GM19463 (cell line): Measurements from ENCODE around the gene LHX4.

ENCODE experiments used
- ATAC-seq: cut with Tn5 transposase; IDR thresholded peaks from one replicate; pipeline ENCODE4 v1.9.1; 2021; ENCODE audit warnings: mild to moderate bottlenecking, moderate library complexity; ENCODE audit not compliant: unreplicated experiment

LHX4 gene

DNA sequence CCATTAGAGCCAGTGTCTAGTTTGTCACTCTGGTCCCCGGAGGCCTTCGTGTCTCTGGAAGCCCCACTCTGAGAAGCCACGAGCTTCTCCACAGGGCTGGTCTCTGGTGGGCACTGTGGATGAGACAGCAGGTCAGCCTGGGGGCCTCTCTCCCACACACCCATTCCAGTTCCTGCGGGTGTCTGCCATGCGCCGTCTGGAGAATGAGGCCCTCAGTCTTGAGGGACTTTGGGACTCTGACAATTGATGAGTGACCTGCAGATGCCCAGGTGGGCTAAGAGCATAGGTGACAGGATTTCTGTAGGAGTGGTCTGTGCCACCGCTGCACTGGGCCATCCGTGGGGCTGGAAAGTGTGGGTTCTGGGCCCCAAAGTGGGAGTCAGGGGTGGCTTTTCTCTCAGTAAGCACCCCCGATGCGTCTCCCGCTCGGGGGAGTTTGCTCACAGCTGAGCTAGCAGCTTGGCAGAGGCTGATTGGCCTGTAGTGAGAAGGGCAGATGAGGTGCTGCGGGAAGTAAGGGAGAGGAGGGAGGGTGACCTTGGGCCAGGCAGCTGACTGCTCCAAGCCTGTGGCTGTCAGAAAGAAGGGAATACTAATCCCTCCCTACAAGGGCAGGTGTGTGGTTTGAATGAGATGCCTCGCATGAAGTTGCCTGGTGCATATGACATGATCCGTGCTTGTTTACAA is 26.4 kb downstream of the LHX4 start:
- no peak for ATAC-seq

DNA sequence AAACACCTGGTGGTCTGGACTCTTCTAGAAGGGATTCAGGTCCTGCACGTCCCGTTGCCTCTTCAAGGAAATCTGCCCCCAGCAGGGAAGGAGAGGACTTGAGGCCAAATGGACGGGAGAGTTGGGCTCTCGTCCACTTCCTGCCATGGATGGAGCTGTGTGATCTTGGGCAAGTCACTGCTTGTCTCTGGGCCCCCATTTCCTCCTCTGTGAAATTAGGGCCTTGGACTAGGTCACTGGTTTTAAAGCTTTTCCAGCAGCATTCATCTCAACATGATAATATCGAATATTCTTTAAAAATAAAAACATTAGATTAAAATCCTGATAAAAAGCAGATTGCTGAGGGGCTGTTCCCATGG is 26.9 kb downstream of the LHX4 start:
- no peak for ATAC-seq

DNA sequence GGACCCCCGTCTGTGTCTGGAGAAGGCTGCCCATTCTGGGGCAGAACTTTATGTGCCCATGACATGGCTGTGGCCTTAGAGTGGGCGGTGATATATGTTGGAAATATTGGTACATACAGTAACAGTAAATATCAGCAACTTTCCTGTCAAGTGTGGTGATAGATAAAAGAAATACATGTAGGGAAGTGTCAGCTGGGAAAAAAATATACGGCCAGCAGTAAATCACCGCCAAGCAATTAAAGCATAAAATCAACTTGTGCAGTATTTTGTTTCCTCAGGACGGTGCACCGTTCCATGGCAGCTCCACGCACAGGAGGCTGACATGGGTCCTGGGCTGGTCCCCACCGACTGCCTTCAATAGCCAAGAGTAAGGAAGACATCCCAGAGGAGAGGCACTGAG is 27.4 kb downstream of the LHX4 start:
- no peak for ATAC-seq

DNA sequence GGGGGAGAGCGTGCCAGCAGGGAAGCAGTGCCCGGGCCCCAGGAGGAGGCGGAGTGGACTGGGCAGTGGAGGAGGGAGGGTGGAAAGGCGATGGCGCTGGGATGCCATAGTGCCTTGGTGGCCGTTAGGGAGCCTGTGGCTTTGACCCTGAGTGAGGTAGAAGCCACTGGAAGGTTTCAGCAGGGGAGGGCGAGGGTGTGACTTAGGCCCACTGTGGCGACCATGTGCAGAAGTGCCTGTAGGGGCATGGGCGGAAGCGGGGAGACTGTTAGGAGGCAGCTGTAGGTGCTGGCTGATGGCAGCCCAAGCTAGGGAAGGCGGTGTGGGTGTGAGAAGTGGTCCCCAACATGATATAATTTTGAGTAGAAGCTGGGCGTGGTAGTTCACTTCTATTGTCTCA is 28.2 kb downstream of the LHX4 start:
- no peak for ATAC-seq

DNA sequence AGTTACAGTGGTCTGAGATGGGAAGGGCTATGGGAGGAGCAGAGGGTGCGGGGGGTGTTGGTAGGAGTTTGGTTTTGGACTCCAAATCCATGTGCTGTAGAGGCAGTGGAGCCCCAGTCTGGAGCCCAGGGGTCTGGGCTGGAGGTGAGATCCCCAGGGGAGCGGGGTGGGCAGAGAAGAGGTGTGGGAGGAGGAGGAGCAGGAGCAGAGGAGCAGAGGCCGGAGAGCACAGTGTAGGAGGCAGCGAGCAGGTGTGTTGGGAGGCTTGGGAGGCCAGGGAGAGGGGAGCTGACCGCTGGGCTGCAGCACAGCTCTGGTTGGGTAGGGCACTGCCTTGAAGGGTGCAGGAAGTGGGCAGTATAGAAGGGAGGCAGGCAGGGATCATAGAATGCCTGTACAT is 28.9 kb downstream of the LHX4 start:
- ATAC-seq = no peak

DNA sequence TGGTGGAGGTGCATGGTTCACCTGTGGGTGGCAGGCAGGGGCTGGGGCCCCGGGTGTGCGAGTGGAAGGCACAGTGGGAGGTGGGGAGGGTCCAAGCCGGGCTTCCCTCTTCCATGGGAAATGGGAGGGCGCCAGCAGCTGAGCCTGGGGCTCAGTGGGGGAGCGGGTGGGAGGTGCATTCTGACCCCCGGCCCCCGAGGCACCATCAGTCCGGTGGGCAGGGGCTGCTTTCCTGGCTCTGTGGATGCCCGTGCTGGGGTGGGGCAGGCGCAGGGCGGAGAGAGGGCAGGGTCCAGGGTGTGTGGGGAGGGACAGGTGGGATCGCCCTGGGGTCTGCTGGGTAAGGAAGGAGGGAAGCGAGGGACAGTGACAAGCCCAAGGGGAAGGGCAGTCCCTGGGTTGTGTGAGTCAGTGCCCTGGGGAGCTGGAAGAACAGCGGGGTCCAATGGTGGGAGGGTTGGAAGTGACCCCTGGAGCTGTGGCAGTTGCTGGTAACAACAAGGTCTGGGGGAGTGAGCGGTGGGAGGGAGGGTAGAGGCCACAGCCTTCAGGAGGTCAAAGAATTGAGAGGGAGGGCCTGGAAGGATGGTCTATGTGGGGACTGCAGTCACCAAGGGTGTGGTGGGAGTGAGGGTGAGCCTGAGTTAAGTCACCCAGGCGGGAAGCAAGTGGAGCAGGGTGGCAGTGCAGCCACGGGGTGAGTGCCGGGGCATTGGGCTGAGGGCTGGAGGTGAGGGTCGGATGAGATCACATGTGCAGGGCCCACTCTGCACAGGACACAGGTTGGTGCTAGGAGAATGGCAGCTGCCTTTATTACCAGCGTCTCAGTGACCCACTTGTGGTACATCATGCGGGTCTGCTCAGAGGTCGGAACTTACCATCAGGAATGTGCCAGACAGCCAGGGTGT is 29.6 kb downstream of the LHX4 start:
- ATAC-seq = no peak

DNA sequence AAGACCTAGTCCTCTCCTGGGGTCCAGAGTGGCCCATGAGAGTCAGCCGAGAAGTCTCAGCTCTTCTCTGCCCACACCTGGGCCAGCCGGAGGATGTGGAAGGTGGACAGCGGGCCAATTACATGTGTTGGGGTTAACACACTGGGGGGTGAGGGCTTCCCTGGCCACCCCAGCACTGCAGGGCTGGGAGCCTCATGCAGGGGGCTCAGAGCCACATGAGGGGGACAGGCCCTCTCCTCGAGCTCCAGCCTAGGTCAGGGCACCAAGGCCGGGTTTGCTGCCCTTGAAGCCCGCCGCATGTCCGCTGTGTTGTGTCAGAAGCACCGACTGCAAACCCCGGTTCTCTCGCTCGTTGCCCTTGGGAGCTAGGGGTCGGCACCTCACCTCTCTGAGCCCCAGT is 30.5 kb downstream of the LHX4 start:
- no peak for ATAC-seq

DNA sequence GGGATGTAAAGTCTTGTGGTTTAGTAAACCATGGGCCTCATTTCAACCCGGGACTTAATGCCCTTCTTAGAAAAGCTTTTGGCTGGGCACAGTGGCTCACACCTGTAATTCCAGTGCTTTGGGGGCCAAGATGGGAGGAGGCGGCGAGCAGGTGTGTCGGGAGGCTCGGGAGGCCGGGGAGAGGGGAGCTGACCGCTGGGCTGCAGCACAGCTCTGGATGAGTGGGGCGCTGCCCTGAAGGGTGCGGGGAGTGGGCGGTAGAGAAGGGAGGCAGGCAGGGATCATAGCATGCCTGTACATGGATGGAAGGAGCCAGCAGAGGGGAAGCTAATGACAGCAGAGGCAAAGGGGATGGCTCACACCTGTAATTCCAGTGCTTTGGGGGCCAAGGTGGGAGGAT is 31.0 kb downstream of the LHX4 start:
- ATAC-seq = no peak

DNA sequence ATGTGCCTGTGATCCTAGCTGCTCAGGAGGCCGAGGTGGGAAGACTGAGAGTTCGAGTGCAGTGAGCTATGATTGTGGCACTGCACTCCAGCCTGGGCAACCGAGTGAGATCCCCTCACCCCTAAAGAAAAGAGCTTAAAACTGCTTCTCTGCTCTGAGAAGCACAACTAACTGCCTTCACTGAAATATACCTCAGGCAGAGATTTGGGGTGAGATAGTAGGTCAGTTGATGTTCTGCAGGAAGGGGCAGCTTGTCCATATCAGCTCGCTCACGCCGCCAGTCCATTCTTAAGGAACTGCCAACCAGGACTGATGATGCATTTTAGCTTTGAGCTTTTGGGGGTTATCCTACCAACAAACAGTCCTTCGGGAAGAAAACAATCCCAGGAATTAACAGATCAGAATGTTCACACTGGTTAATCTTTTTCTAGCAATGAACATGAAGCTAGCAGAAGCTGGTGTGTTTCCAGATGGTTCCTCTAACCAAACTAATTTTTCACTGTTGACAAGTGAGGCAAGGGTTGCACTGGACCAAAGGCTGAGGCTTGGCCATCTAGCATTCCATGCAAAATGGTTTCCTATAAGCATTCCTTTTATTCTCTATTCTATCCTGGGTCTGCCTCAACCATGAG is 31.6 kb downstream of the LHX4 start:
- no peak for ATAC-seq

DNA sequence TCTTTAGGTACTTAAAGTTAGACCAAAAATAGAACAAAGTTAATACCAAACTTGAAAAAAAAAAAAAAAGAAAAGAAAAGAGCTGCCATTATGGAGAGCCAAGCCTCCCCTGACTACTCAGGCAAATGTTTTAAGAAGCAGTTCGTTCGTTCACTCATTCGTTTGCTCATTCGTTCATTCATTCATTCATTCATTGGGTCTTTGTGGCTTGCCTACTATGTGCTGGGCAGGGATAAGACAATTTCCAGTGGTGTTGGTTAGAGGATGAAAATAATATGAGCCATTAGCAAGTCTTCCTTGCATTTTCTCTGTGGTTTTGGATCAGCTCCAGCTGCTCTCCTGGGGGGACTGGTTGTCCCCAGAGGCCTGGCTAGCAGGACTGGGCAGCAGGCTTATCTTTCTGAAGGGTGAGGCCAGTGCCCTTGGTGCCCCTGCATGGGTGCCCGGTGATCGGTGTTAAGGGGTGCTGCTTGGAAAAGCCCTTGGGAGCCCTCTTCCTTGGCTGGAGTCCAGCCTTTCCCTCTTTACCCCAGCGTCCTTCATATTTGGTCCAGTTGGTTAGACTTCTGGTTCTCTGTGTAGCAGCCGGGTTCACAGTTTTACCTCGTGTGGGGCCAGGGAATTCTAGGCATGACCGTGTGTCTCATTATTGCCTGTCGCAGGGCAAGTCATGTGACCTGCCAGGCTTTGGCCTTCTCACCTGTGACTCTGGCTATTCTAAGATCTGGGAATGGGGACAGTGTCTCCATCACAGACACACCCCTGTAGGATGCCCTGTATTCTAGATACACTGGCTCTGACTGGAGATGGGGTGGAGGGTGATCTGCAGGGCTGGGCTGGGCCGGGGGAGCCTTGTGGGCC is 32.8 kb downstream of the LHX4 start:
- no peak for ATAC-seq

DNA sequence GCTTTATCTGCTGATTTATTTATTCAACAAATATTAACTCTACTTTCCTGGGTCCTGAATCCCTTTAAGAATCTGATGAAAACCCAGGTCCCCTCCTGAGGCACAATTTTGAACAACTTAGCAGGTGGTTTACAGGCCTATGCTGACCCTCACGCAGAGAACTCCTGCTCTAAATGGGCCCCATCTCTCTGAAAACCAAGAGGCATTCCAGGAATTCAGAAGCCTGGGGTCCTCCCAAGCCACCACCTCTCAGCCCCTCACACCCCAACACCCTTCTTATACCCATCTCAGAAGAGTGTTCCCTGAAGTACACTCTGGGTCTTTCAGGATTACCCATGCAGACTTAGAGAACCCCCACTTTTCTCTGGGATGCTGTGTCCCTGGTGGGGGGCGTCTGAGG is 34.5 kb downstream of the LHX4 start:
- ATAC-seq = no peak

DNA sequence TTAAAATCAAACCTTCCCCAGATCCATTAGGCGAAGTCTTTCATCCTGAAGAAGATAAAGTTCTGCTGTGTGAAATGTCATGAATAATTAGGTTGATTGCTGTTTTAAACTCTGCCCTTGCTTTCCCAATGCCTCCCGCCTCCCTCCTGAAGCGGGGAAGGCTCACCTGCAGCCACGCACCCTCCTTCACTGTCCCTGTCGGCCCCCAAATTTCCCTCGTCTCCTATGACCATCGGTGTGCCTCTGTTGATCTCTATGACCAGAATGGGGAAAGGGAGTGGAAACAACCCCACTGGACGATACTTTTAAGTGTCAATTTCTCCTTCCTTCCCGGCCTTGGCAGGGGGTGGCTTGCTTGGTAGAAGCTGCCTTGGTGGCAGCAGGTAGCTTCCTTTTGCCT is 35.1 kb downstream of the LHX4 start:
- ATAC-seq = no peak

DNA sequence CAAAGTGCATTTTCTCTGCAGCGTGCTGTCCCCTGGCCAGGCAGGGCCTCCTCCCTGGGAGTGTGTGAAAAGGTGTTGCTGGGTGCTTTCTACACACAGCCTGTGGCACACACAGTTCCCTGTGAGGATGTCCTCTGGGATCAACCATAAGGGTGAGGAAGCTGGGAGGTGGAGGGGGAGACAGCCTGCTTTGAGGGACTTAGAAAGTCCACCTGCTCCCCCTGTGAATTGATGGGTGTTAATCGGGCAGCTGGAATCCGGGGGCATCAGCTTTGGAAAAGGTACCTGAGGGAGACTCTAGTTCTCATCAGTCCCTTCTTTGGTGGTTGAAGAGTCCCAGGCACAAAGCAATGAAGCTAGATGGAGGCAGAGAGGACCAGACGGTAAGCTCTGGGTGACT is 35.8 kb downstream of the LHX4 start:
- ATAC-seq = no peak

DNA sequence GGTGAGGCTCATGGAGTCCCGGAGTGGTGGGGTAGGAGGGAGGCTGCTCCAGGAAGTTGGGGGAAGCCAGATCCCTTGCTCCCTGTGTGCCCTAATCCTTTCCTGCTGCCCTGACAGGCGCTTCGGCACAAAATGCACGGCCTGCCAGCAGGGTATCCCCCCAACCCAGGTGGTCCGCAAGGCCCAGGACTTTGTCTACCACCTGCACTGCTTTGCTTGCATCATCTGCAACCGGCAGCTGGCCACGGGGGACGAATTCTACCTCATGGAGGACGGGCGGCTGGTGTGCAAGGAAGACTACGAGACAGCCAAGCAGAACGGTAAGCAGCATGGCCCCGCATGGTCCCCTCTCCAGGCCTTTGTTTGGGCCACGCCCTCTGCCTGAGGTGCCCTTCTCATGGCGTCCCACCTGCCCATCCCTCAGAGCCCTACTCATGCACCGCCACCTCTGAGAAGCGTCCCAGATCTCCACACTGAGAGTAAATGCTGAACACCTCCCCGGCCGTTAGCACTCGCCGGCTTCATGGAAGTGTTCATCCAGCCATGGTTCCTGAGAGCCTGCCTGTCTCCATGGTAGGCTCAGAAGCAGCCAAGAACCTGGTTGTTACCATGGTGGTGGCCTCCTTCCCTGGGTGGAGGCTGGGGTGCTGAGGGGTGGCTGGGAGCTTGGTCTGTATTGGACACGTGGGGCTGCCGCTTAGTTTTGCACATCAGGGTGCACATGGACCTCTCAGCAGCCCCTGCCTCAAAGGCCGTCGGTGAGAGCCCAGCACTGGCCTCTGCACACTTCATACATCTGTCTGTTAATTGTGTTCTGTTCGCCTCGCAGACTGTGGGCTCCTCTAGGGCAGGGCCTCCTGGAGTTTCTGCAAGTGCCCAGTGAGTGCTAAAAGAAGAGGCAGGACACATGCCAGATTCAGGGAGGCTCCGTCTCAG is 36.5 kb downstream of the LHX4 start:
- ATAC-seq = no peak

DNA sequence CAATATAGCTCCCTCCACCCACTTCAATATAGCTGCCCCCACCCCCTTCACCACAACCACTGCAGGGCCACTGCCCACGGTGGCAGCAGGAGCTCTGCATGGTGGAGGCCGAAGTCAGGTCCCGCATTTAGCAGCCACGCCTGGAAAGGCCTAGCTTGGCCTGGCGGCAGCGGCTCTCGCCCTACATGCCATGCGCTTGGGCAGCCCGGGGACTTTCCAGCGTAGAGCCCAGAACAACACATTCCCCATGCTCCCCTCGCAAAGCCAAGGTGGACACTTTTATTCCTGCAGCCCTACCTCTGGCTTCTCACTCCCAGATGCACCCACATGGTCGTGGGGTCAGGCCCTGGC is 37.1 kb downstream of the LHX4 start:
- ATAC-seq = no peak

DNA sequence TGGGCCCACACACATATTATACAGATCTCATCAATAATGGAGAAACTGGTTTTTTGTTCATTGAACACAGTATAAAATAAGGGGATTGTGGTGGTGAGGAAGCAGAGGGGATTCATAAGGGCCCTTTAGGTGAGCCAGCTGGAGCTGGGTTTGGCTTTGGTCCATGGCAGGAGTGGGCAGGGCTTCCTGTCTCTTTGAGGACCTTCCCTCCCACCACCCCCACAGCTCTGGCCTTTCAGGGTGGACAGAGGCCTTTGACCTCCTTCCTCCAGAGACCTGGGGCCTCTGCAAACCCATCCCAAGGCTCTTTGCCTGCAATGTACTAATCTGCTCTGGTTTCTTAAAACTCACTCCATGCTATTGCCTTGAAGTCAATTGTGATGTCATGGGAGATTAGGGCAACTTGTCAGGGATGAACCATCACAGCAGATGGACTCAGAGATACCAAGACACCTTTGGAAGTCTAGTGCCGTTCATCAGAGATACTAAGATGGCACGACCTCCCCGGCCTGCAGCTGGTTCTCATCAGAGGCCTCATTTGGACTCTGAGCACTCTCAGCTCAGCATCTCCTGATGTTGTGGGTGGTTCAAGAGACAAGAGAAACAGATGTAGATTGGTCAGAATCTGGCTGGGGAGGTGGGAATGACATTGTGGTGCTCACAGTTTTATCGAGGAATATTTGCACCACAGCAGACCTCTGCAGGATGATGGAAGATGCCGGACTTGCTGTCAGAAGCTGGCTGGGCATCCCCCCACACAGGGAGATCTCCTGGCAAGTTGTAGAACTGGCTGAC is 37.9 kb downstream of the LHX4 start:
- no peak for ATAC-seq

DNA sequence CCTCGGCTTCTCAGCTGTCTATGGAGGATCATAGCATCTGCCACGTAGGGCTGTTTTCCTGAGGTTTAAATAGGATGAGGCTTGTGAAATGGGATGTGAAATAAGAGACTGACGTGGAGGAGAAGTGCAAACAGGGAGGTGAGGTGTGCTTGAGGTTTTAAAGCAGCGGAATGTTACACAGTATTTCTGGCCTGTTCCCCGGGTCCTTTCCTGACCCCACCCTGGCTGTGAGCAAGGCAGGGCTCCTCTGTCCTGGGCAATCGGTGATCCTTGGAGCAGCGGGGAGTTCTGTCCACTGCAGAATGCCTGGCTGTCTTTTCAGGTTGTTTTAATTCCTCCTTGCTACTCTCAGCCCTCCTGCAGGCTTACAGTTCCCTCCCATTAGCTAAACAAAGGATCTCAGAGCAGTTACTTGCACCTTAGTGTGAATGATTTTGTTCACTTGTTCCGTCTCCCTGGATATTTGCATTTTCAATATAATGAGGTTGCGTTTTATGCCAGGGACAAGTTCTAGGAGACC is 38.6 kb downstream of the LHX4 start:
- ATAC-seq = no peak

DNA sequence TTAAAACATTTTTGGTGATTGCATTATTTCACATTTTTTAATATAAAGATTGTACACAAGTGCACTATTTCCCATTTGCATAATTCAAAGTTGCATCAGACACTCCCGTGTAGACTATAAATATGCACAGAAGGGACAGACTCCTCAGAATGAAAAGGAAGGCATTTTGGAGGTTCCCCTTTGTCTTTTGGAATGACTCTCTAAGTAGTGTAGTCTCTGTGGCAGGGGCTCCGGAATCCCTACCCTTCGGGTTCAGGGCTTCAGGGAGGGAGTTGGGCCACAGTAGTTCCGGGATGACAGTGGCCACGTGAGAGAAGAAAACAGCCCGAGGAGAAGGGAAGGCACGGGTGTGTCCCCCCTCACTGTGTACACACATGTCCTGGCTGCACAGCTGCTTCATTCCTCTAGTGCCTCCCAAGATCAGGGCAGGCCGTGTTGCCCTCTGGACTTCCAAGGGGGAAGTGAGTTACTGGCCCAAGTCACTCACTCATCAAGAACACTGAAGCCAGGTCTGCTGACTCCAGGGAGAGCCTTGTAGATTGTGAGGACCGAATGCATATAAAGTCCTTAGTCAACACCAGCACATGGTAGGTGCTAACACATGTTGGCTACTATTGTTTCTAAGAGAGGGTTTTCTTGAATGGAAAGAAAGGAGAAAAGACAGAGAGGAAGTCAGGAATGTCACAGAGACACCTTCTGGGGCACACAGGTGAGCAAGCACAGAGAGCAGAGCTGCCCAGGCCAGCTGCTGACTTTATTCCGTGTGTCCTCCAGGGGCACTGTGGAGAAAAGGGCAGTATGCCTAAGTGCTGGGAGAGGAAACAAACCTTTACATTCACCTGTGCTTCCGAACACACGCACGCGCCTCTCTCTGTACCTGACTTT is 39.8 kb downstream of the LHX4 start:
- ATAC-seq = no peak
